ENCODE measurements around the gene PARS2.

PARS2 gene

GRCh38 chr1:54788459-54788858 lies 24.1 kb upstream of the PARS2 start:
- Histone ChIP-seq H3K27me3 (peaks cover 0 to 53% of the 10 kb centered on the region in 2 donors), H3K9me3 (peaks cover 0 to 9% (median 7%) of the 10 kb centered on the region in 3 donors), H3K4me1 (no peaks in the 10 kb centered on the region), H3K36me3 (peaks cover 0 to 5% (median 0%) of the 10 kb centered on the region in 3 donors), H3K27ac (no peak overlapping the region), H3K4me3 (no peak overlapping the region)
- intact Hi-C loops (cut with DNase I; ENCODE audit: low total_unique reads): no loop called here
- no peak for TF ChIP-seq CTCF (IDR thresholded peaks at IDR 0.05)
- no peak for DNase-seq

DNA sequence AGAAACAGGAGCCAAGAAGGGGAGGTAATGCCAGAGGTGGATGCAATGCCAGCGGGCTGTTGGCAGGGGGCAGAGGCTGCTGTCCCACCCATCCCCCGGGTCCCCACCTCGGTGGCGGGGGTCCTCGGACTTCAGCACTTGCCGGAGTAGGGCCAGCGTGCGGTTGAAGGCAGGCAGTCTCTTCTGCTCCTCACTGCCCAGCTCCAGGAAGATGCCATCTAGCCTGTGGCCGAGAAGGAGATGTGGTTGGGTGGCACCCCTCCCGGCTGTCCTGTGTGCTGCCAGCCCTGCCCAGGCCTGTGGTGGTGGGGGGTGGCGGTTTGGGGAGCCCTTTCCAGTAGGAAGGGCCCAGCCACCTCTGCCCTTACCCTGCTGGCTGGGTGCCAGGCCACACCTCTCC lies 23.3 kb upstream of the PARS2 start:
- Histone ChIP-seq H3K4me1 (no peaks in the 10 kb centered on the region), H3K9me3 (peaks cover 0 to 8% (median 7%) of the 10 kb centered on the region in 3 donors), H3K4me3 (no peak overlapping the region), H3K27ac (no peak overlapping the region), H3K36me3 (peaks cover 0 to 5% (median 0%) of the 10 kb centered on the region in 3 donors), H3K27me3 (peaks cover 0 to 56% of the 10 kb centered on the region in 2 donors)
- DNase-seq: no peak
- TF ChIP-seq CTCF (IDR thresholded peaks at IDR 0.05): no peak
- intact Hi-C loops (cut with DNase I; ENCODE audit: low total_unique reads): no loop called here

DNA sequence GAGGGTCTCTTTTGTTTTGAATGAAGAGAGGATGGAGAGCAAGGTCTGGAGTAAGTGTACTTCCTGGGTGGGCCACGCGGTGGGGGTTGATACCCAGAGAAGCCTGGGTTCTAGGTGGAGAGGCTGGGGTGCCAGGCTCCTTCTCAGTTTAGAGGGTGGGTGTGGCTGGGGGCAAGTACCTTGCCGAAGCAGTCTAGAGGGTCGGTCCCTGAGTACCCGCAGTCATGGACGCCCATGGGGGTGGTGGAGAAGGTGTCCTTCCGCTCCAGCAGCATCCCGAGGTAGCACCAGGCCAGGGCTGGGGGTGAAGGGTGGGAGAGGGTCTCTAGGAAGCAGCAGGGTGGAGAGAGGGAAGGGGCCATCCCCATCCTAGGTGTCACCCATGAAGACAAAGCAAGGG lies 22.5 kb upstream of the PARS2 start:
- intact Hi-C loops (cut with DNase I; ENCODE audit: low total_unique reads): no loop called here
- TF ChIP-seq CTCF (IDR thresholded peaks at IDR 0.05): no peak
- H3K36me3 ChIP-seq: peaks cover 0 to 5% (median 0%) of the 10 kb centered on the region in 3 donors

GRCh38 chr1:54784066-54784465 lies 19.7 kb upstream of the PARS2 start:
- H3K27ac ChIP-seq: no peak overlapping the region
- H3K27me3 ChIP-seq: peaks cover 0 to 68% of the 10 kb centered on the region in 2 donors
- intact Hi-C loops (cut with DNase I; ENCODE audit: low total_unique reads): no loop called here
- no peak overlapping the region for H3K4me3 ChIP-seq
- peaks cover 0 to 6% (median 3%) of the 10 kb centered on the region in 4 donors for H3K4me1 ChIP-seq
- no peak for TF ChIP-seq CTCF (IDR thresholded peaks at IDR 0.05)
- peaks cover 0 to 9% (median 0%) of the 10 kb centered on the region in 3 donors for H3K36me3 ChIP-seq
- no peak for DNase-seq
- no peaks in the 10 kb centered on the region for H3K9me3 ChIP-seq

More for the DNA sequence above, 22.5 kb upstream of the PARS2 start:
- Histone ChIP-seq H3K9me3 (peaks cover 0 to 2% (median 0%) of the 10 kb centered on the region in 3 donors), H3K27ac (no peak overlapping the region), H3K4me3 (no peak overlapping the region), H3K4me1 (no peaks in the 10 kb centered on the region), H3K27me3 (peaks cover 0 to 56% of the 10 kb centered on the region in 2 donors)
- DNase-seq: no peak

DNA sequence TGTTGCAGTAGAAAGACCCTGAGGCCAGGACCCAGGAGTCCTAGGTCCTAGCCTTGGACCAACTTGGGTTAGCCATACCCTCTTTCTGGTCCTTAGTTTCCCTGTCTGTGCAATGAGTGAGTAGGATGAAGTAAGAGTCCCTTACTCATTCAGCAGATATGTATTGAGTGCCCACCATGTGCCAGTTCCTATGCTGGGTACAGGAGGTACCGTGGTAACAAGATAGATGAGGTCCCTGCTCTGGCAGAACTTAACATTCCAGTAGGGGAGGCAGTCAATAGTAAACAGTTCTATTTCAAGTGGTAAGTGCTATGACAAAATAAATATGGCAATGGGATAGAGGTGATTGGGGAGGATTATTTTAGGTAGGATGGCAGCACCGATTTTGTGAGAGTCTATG lies 18.3 kb upstream of the PARS2 start:
- H3K4me3 ChIP-seq: no peak overlapping the region
- no peaks in the 10 kb centered on the region for H3K9me3 ChIP-seq
- peaks cover 0 to 6% (median 3%) of the 10 kb centered on the region in 4 donors for H3K4me1 ChIP-seq
- peaks cover 0 to 58% of the 10 kb centered on the region in 2 donors for H3K27me3 ChIP-seq
- no peak overlapping the region for H3K27ac ChIP-seq
- no peak for DNase-seq
- intact Hi-C loops (cut with DNase I; ENCODE audit: low total_unique reads): no loop called here
- H3K36me3 ChIP-seq: peaks cover 0 to 9% (median 0%) of the 10 kb centered on the region in 3 donors
- no peak for TF ChIP-seq CTCF (IDR thresholded peaks at IDR 0.05)

DNA sequence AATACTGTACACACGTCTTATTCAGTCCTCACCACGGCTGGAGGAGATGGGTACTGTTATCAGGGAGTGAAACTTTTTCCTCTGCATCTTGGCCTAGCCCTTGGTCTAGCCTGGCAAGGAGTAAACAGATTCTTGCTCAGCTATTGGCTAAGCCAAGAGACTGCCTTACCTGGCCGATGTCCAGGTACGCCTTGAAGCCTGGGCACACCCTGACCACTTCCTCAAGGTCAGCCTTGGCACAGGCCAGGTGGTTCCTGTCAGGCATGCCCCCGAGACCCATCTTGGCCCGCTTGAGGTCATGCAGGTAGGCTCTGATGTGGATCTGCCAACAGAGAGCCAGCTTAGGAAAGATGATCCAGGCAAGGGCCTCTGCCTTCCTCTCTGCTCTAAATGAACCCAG lies 17.8 kb upstream of the PARS2 start:
- no peaks in the 10 kb centered on the region for H3K9me3 ChIP-seq
- peaks cover 0 to 6% (median 3%) of the 10 kb centered on the region in 4 donors for H3K4me1 ChIP-seq
- H3K27ac ChIP-seq: no peak overlapping the region
- no peak overlapping the region for H3K4me3 ChIP-seq
- DNase-seq: no peak
- intact Hi-C loops (cut with DNase I; ENCODE audit: low total_unique reads): no loop called here
- no peak for TF ChIP-seq CTCF (IDR thresholded peaks at IDR 0.05)
- H3K27me3 ChIP-seq: peaks cover 0 to 58% of the 10 kb centered on the region in 2 donors
- H3K36me3 ChIP-seq: peaks cover 0 to 9% (median 0%) of the 10 kb centered on the region in 3 donors
